GM12878 (cell line): ENCODE measurements around the gene NXNL1.

ENCODE experiments used
- BCL11A ChIP-seq: IDR thresholded peaks from 2 replicates; pipeline ENCODE4 v1.6.1; 2011; ENCODE audit warnings: low read depth, low read length
- EGR1 ChIP-seq, 2 experiments: IDR thresholded peaks; 1 replicate in 1 of 2; 2 replicates in 1 of 2; pipeline ENCODE4 v1.6.1; 2011 to 2012; ENCODE audit warnings: low read depth in 2 of 2, low read length in 2 of 2, borderline replicate concordance in 1 of 2, mild to moderate bottlenecking in 1 of 2, moderate library complexity in 1 of 2
- MYC ChIP-seq: IDR thresholded peaks from 2 replicates; pipeline ENCODE4 v1.6.1; 2011; ENCODE audit warnings: mild to moderate bottlenecking, low read length, moderate library complexity, inconsistent platforms; ENCODE audit not compliant: insufficient read depth, insufficient replicate concordance, insufficient read length, severe bottlenecking
- POLR2A ChIP-seq: IDR thresholded peaks from 2 replicates; pipeline ENCODE4 v1.6.1; 2011; ENCODE audit warnings: low read depth, mild to moderate bottlenecking, low read length
- RCOR1 ChIP-seq: conservative IDR thresholded peaks from 2 replicates; pipeline ENCODE4 v1.6.1; 2012; ENCODE audit warnings: low read depth, low read length, improper control_type of control experiment
- ZNF687 ChIP-seq: fragments of 450-650 bp; IDR thresholded peaks from 2 replicates; pipeline ENCODE4 v1.6.1; 2017; ENCODE audit warnings: mild to moderate bottlenecking, moderate library complexity

GRCh38 chr19:17489392-17490030 lies 28.8 kb upstream of the NXNL1 start:
- TF ChIP-seq RCOR1: no peak
- no peak for TF ChIP-seq MYC
- TF ChIP-seq ZNF687: no peak
- no peak for TF ChIP-seq EGR1 (IDR thresholded peaks at IDR 0.05; ENCODE audit: borderline replicate concordance in 1 of 2, low read depth in 2 of 2, low read length in 2 of 2)
- no peak for TF ChIP-seq POLR2A
- no peak for TF ChIP-seq BCL11A
